Measurements from ENCODE around the gene NKX6-2.

The NKX6-2 gene

GRCh38 chr10:132813001-132813401 lies 27.1 kb upstream of the NKX6-2 start:
- TF ChIP-seq ZNF132 (tag by site-specific recombination; IDR thresholded peaks at IDR 0.05; ENCODE audit: borderline replicate concordance) = no peak
- no peak for TF ChIP-seq OVOL3 (tag by site-specific recombination; IDR thresholded peaks at IDR 0.05)
- TF ChIP-seq ZNF121 (tag by site-specific recombination; IDR thresholded peaks at IDR 0.05) = no peak
- no peak for TF ChIP-seq ZNF292 (tag by site-specific recombination; IDR thresholded peaks at IDR 0.05; ENCODE audit: borderline replicate concordance, low read depth)
- no peak for TF ChIP-seq ZNF26 (tag by site-specific recombination; IDR thresholded peaks at IDR 0.05)
- TF ChIP-seq HIC1 (tag by site-specific recombination; IDR thresholded peaks at IDR 0.05) = no peak
- no peak for TF ChIP-seq ZNF513 (tag by site-specific recombination; IDR thresholded peaks at IDR 0.05)
- CTCF ChIA-PET = no interaction called here
- Histone ChIP-seq H3K36me3 (ENCODE audit: control insufficient read depth in 2 of 2, insufficient read depth in 1 of 2, low read length in 2 of 2) (no peaks in the 10 kb centered on the region), H3K4me3 (ENCODE audit: low read depth, low read length) (no peak overlapping the region), H3K27ac (ENCODE audit: extremely low read depth, low read depth, low read length) (no peak overlapping the region), H3K4me1 (ENCODE audit: control insufficient read depth, insufficient read depth, low read length) (no peaks in the 10 kb centered on the region), H3K9me3 (ENCODE audit: control insufficient read depth, insufficient read depth, low read depth, low read length) (no peaks in the 10 kb centered on the region)
- POLR2A ChIA-PET = no interaction called here

GRCh38 chr10:132812520-132812919 lies 26.6 kb upstream of the NKX6-2 start:
- POLR2A ChIA-PET = no interaction called here

More at GRCh38 chr10:132812520-132812919, 26.6 kb upstream of the NKX6-2 start:
- TF ChIP-seq ZNF148 (tag by site-specific recombination; IDR thresholded peaks at IDR 0.05; ENCODE audit: borderline replicate concordance) = no peak
- TF ChIP-seq ZNF670 (tag by site-specific recombination; IDR thresholded peaks at IDR 0.05; ENCODE audit: low read depth) = no peak
- TF ChIP-seq AEBP2 (tag by site-specific recombination; IDR thresholded peaks at IDR 0.05; ENCODE audit: borderline replicate concordance) = no peak
- no peak for TF ChIP-seq ZBTB44 (tag by site-specific recombination; IDR thresholded peaks at IDR 0.05)
- TF ChIP-seq ZNF302 (tag by site-specific recombination; IDR thresholded peaks at IDR 0.05; ENCODE audit: low read depth) = no peak
- no peaks in the 10 kb centered on the region for H3K9me3 ChIP-seq (ENCODE audit: control insufficient read depth, insufficient read depth, low read depth, low read length)
- H3K4me3 ChIP-seq (ENCODE audit: low read depth, low read length) = no peak overlapping the region
- no peaks in the 10 kb centered on the region for H3K4me1 ChIP-seq (ENCODE audit: control insufficient read depth, insufficient read depth, low read length)
- no peaks in the 10 kb centered on the region for H3K36me3 ChIP-seq (ENCODE audit: control insufficient read depth in 2 of 2, insufficient read depth in 1 of 2, low read length in 2 of 2)
- no peak overlapping the region for H3K27ac ChIP-seq (ENCODE audit: extremely low read depth, low read depth, low read length)
- CTCF ChIA-PET = no interaction called here

Measured in HEK293 (cell line).